GM08714 (cell line): ENCODE results near the gene TAL1.

ENCODE experiments used
- H3K4me3 ChIP-seq: fragments of 200-500 bp; sonication (Bioruptor generic); 2 replicates; pipeline ENCODE4 v1.5.1; 2014; ENCODE audit warnings: mild to moderate bottlenecking, low read length, inconsistent platforms
- ZNF274 ChIP-seq: IDR thresholded peaks from 2 replicates; pipeline ENCODE4 v1.6.1; 2012; ENCODE audit warnings: mild to moderate bottlenecking, low read depth, low read length

TAL1 gene

DNA sequence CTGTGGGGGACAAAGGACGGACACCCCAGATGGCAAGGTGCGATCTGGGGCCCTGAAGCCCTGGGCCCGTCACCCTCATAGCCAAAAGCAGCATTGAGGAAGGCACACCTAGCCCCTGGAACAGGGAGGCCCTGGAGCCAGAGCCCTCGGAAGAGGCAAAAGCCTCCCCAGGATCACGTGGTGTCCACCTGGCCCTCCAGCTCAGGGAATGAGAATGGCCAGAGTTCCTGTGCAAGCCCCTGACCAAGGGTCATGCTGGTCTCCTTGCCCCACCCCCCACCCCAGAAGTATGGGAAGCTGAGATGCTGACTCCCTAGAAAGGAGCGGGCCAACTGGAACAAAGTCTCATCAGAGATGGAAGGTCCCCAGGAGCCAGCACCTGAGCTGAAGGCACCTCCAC is 41.2 kb downstream of the TAL1 start:
- H3K4me3 ChIP-seq: no peak overlapping the region
- TF ChIP-seq ZNF274: no peak

GRCh38 chr1:47190509-47190855 is 41.5 kb downstream of the TAL1 start:
- TF ChIP-seq ZNF274: no peak

DNA sequence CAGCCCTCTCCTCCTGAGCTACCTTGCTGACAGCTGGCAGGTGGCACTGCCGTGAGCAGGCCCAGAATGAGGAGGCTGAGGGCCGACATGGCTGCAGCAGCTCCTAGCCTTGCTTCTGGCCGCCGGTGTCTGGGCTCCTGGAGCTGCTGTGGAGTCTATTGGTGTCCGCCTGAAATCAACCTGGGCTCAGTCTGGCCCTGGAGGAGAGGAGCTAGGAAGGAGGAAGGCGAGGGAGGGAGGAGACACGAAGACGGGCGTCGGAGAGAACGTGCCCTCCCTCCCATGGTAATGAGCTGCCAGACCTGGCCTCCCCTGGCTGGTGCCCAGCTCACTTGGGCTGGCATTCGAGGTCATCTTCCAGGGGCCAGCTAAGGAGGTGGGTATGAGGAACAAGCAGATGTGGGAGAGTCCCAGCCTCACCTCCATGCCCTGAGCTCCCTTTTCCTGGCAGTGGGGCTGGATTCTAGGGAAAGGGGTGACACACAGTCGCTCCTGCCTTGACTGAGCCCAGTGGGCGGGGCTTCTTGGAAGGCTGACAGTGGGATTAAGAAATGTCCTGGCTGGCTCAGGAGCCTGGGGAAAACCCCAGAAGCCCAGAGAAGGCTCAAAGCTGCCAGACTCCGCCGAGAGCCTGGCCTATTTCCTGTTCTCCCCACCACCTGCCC is 42.0 kb downstream of the TAL1 start, which contains the start of gene PDZK1IP1:
Gene PDZK1IP1 (minus strand): TSS at position 193 of the 665 bp plus-strand sequence. CDS start 104 bp downstream, at position 89.
- H3K4me3 ChIP-seq: no peak within 1 kb of the TSS
- TF ChIP-seq ZNF274: no peak

More at GRCh38 chr1:47190509-47190855, 41.5 kb downstream of the TAL1 start:
- H3K4me3 ChIP-seq: no peak overlapping the region

DNA sequence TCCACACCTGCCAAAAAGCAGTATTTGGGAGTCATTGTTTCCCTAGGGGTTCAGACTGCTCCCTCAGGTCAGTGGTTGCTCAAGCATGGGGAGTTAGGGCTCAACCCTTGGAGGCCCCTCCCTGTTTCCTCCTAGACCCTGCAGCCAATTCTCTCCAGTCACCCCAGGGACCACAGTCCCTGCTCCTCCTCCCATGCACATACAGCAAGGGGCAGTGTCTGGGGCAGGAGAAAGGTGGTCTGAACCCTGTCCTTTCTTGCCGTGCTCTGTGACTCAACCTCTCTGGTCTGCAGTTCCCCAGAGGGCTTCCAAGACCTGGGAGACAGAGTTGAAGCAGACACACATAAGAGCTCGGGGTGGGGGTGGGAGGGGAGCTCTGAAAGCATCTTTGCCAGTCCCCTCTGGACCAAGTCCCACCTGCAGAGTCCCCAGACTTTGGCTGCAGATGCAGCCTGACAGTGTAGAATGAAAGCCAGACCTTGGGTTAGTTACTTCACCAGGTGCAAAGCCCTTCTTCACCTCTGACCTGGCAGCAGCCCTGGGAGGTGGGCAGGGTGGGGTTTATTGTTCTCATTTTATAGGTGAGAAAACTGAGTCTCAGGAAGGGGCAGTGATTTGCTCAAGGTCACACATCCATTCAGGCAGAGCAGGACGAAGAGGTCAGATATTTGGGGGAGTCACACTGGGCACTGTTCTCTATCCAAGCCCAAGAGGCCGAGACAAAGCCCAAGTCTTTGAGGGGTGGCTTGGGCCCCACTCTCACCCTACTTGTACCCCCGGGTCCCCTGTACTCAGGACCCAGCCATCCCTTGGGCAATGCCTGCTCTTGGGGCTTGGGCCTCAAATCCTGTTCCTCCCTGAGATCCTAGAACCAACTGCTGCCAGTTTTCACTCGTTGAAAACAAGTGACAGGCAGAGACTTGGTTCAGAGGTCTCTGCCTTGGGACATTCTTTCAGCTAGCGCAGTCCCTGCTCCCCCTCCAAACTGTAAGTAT is 42.9 kb downstream of the TAL1 start:
- no peak overlapping the region for H3K4me3 ChIP-seq
- TF ChIP-seq ZNF274: no peak

DNA sequence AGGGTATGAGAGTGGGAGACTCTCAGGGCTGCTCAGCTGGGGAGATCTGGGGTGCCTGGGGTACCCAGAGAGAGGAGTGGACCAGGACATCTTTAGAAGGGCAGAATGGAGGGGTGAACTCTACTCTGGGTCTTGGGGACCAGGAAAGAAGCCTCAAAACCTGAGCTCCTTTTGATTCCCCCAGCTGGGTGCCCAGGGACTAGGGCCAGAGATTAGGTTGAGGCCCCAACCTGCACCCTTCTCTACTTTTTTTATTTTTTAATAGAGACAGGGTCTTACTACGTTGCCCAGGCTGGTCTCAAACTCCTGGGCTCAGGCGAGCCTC is 44.1 kb downstream of the TAL1 start:
- no peak overlapping the region for H3K4me3 ChIP-seq
- TF ChIP-seq ZNF274: no peak

DNA sequence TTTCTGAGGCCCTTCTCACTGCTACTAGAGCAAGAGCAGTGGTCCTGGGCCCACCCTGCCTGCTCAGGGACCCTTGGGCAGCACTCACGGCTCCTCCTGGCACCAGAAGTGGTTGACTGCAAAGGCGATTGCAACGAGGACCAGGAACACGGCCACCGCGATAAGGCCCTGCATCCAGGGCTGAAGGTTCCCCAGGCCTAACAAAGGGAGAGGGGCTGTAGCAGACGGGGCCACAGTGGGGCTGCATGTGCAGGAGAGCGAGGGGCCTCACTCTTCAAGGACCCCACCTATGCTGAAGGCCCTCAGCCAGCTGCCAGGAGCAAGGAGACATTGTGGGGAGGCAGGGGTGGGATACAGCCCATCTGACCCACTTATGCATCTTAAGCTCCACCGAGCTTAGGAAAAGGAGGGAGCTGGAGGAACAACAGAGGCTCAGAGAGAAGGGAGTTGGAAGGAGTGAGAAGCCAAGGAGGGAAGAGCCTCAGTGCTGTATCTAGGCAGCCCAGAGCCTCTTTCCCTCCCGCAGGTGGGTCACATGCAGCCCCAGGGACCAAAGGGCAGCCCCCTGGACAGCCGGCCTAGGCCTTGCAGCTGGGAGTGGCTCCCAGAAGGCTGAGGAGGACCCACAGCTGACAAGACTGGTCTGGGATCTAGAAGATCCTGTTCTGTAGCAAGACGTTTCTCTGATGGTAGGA is 44.6 kb downstream of the TAL1 start:
- TF ChIP-seq ZNF274: no peak
- H3K4me3 ChIP-seq: no peak overlapping the region

DNA sequence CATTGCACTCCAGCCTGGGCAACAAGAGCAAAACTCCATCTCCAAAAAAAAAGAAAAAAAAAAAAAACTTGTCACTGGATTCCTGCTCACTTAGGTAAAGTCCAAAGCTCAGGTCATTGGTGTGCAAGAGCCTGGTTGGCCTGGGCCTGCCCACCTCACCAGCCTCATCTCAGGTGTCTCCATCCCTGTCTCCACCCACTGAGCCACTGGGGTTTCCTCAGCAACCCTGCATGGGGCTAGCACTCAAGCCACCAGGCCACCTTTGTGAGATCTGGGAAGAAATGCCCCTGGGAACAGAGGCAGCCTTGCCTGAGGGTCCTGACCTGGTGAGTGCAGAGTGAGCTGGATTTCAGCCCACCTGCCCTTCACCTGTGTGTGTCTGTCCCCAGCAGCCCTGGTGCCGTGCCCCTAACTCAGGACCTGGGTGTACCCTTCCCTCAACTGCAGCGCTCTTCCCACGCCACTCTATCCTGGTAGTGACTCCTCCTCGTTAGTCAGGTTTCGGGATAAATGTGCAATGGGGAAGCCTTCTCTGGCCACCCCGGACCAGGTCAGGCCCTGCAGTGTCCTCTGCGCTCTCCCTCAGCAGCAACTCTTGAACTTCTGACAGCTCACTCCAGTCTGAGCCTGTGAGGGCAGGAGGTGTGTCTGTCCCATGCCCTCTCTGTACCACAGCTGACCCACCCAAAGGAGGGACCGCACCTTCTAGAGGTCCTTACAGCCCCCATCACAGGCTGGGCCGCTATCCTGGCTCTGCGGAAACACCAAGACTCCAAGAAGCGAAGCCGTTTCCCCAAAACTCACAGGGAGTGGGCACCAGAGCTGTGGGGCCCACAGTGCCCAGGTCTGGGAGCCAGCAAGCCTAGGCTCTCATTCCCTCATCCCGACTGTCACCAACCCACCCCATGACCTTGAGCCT is 45.5 kb downstream of the TAL1 start:
- no peak for TF ChIP-seq ZNF274
- no peak overlapping the region for H3K4me3 ChIP-seq

- TF ChIP-seq ZNF274: no peak
Measured at GRCh38 chr1:47184822-47185677, 47.0 kb downstream of the TAL1 start.

GRCh38 chr1:47184090-47184821 is 47.8 kb downstream of the TAL1 start:
- no peak for TF ChIP-seq ZNF274
- no peak overlapping the region for H3K4me3 ChIP-seq

More at GRCh38 chr1:47184822-47185677, 47.0 kb downstream of the TAL1 start:
- H3K4me3 ChIP-seq: no peak overlapping the region

- TF ChIP-seq ZNF274: no peak
Measured at GRCh38 chr1:47183308-47184089, 48.5 kb downstream of the TAL1 start.

GRCh38 chr1:47182676-47183235 is 49.3 kb downstream of the TAL1 start:
- TF ChIP-seq ZNF274: no peak
- H3K4me3 ChIP-seq: no peak overlapping the region

More at GRCh38 chr1:47183308-47184089, 48.5 kb downstream of the TAL1 start:
- no peak overlapping the region for H3K4me3 ChIP-seq
